ENCODE data around the gene DNAI4.
"Not testable (repeated sequence)": the region's sequence is repeated elsewhere in the genome, so short reads cannot be mapped to it uniquely, and the experiment has no call there.

DNAI4 gene

GRCh38 chr1:66831529-66832239, 93.0 kb downstream of the DNAI4 start:
- no peak for DNase-seq (ENCODE audit: low read depth, low spot score)

GRCh38 chr1:66824771-66825170, 99.9 kb downstream of the DNAI4 start:
- DNase-seq (ENCODE audit: low read depth, low spot score), result no peak

- no peak for DNase-seq (ENCODE audit: low read depth, low spot score)
Observed at GRCh38 chr1:66809736-66810326, 114.8 kb downstream of the DNAI4 start.

GRCh38 chr1:66809245-66809644, 115.4 kb downstream of the DNAI4 start:
- no peak for DNase-seq (ENCODE audit: low read depth, low spot score)

GRCh38 chr1:66795839-66796238, 128.8 kb downstream of the DNAI4 start:
- DNase-seq (ENCODE audit: low read depth, low spot score), result not testable (repeated sequence)

GRCh38 chr1:66791621-66792610, 132.7 kb downstream of the DNAI4 start:
- DNase-seq (ENCODE audit: low read depth, low spot score), result no peak

GRCh38 chr1:66788231-66788939, 136.3 kb downstream of the DNAI4 start:
- DNase-seq (ENCODE audit: low read depth, low spot score), result no peak

- DNase-seq (ENCODE audit: low read depth, low spot score), result no peak
Observed at GRCh38 chr1:66787641-66788040, 137.0 kb downstream of the DNAI4 start.

GRCh38 chr1:66785800-66786199, 138.9 kb downstream of the DNAI4 start:
- DNase-seq (ENCODE audit: low read depth, low spot score), result not testable (repeated sequence)

GRCh38 chr1:66779475-66780078, 145.1 kb downstream of the DNAI4 start:
- DNase-seq (ENCODE audit: low read depth, low spot score), result no peak

- DNase-seq (ENCODE audit: low read depth, low spot score), result no peak
Observed at GRCh38 chr1:66778969-66779368, 145.7 kb downstream of the DNAI4 start.

GRCh38 chr1:66778266-66778665, 146.4 kb downstream of the DNAI4 start:
- no peak for DNase-seq (ENCODE audit: low read depth, low spot score)

- no peak for DNase-seq (ENCODE audit: low read depth, low spot score)
Observed at GRCh38 chr1:66777831-66778230, 146.8 kb downstream of the DNAI4 start.

- no peak for DNase-seq (ENCODE audit: low read depth, low spot score)
Observed at GRCh38 chr1:66775646-66776045, 149.0 kb downstream of the DNAI4 start.

GRCh38 chr1:66774438-66774837, 150.2 kb downstream of the DNAI4 start:
- DNase-seq (ENCODE audit: low read depth, low spot score), result no peak

GRCh38 chr1:66773227-66773626, 151.4 kb downstream of the DNAI4 start:
- no peak for DNase-seq (ENCODE audit: low read depth, low spot score)

- DNase-seq (ENCODE audit: low read depth, low spot score), result no peak
Observed at GRCh38 chr1:66770694-66771093, 154.0 kb downstream of the DNAI4 start.

GRCh38 chr1:66770240-66770639, 154.4 kb downstream of the DNAI4 start:
- no peak for DNase-seq (ENCODE audit: low read depth, low spot score)

GRCh38 chr1:66769512-66770229, 155.0 kb downstream of the DNAI4 start:
- DNase-seq (ENCODE audit: low read depth, low spot score), result no peak

GRCh38 chr1:66768965-66769364, 155.7 kb downstream of the DNAI4 start:
- DNase-seq (ENCODE audit: low read depth, low spot score), result no peak

GRCh38 chr1:66767626-66768025, 157.0 kb downstream of the DNAI4 start:
- no peak for DNase-seq (ENCODE audit: low read depth, low spot score)

Data from iPS DF 19.7 (cell line).